Panc1 (cell line): Measurements from ENCODE around the gene PTPN18. TPM values are rescaled to one million over a fixed set of nuclear protein-coding genes. Genes with fewer than 3 reads are reported as not detected.
A peak's percentile ranks its signal among the peaks of the same experiment; 100 is the strongest.

Experiments used
- ATAC-seq: fragments of 200-7000 bp; cut with Tn5 transposase; 2 replicates; pipeline ENCODE4 v1.9.1; 2020; ENCODE audit warnings: mild to moderate bottlenecking, moderate library complexity
- BruUV-seq: library from RNA; stranded (reverse); fragments of 400-500 nt; replicated peaks from 2 replicates; lab custom pipeline; 2021; lab: Mats Ljungman, UMichigan
- CTCF ChIA-PET: fragments of 300-600 bp; sonication (Branson Sonifier 250); formaldehyde crosslinking; loops from one replicate; lab custom pipeline; 2022; ENCODE audit warnings: antibody characterized with exemption; lab: Charles Lee
- POLR2A ChIA-PET: fragments of 300-600 bp; sonication (Branson Sonifier 250); formaldehyde crosslinking; loops from one replicate; lab custom pipeline; 2022; ENCODE audit warnings: antibody characterized with exemption; lab: Charles Lee
- DNase-seq: peaks from one replicate; pipeline ENCODE4 v3.0.0-alpha.2; 2010; ENCODE audit warnings: low read depth, low spot score
- H3K27ac ChIP-seq: 2 replicates; pipeline ENCODE4 v1.5.1; 2011; ENCODE audit warnings: mild to moderate bottlenecking, low read length, inconsistent platforms
- H3K27me3 ChIP-seq: fragments of 200-500 bp; sonication (Bioruptor generic); 2 replicates; pipeline ENCODE4 v1.6.0; 2014; ENCODE audit warnings: low read length, inconsistent platforms; ENCODE audit not compliant: control insufficient read depth, insufficient read depth
- H3K36me3 ChIP-seq: fragments of 200-500 bp; sonication (Bioruptor generic); 2 replicates; pipeline ENCODE4 v1.5.1; 2014; ENCODE audit warnings: inconsistent platforms, mild to moderate bottlenecking, low read length, moderate library complexity; ENCODE audit not compliant: control insufficient read depth, insufficient read depth
- H3K4me1 ChIP-seq: 2 replicates; pipeline ENCODE4 v1.5.1; 2011; ENCODE audit warnings: inconsistent platforms, mild to moderate bottlenecking, low read length, moderate library complexity; ENCODE audit not compliant: control insufficient read depth, insufficient read depth
- H3K4me3 ChIP-seq, 2 experiments: 2 replicates each; pipeline ENCODE4 v1.5.1; 2011 to 2012; ENCODE audit warnings: low read depth in 2 of 2, low read length in 2 of 2, mild to moderate bottlenecking in 2 of 2, inconsistent platforms in 1 of 2, moderate library complexity in 1 of 2
- H3K9me3 ChIP-seq: fragments of 200-500 bp; sonication (Bioruptor generic); 2 replicates; pipeline ENCODE4 v1.5.1; 2014; ENCODE audit warnings: low read depth, mild to moderate bottlenecking, inconsistent platforms, low read length, moderate library complexity; ENCODE audit not compliant: control insufficient read depth, insufficient read depth
- POLR2AphosphoS5 ChIP-seq: IDR thresholded peaks from 2 replicates; pipeline ENCODE4 v1.6.1; 2012; ENCODE audit warnings: mild to moderate bottlenecking, low read depth, low read length, moderate library complexity
- REST ChIP-seq, 2 experiments: IDR thresholded peaks; 2 replicates each; pipeline ENCODE4 v1.6.1; 2011 to 2012; ENCODE audit warnings: low read depth in 2 of 2, control low read depth in 1 of 2, low read length in 1 of 2, mild to moderate bottlenecking in 1 of 2, moderate library complexity in 1 of 2; ENCODE audit not compliant: insufficient read depth in 1 of 2
- SIN3A ChIP-seq: IDR thresholded peaks from 2 replicates; pipeline ENCODE4 v1.6.1; 2012; ENCODE audit warnings: low read depth, mild to moderate bottlenecking, low read length, moderate library complexity, borderline replicate concordance; ENCODE audit not compliant: insufficient read depth
- TCF7L2 ChIP-seq: IDR thresholded peaks from 2 replicates; pipeline ENCODE4 v1.6.1; 2011; ENCODE audit warnings: mild to moderate bottlenecking, low read depth, low read length, inconsistent platforms
- in situ Hi-C: cut with HindIII; loops from 2 replicates; pipeline ENCODE4 v1.10.0; 2016; ENCODE audit warnings: low sequenced_read_pairs, low pct_unique_long_range_greater_than_20kb
- intact Hi-C: fragments of 100-400 bp; cut with micrococcal nuclease; formaldehyde crosslinking; loops from one replicate; pipeline ENCODE4 v1.10.0; 2022; ENCODE audit not compliant: unreplicated experiment
- total RNA-seq: library from RNA; stranded (reverse); gene quantifications from one replicate; pipeline ENCODE4 v1.2.1, GENCODE V29; 2021; ENCODE audit not compliant: unreplicated experiment
- TF ChIP-seq, protein P1 (sequence below): fragments of 450-650 bp; IDR thresholded peaks from 2 replicates; pipeline ENCODE4 v1.5.1; 2017; ENCODE audit warnings: mild to moderate bottlenecking

The PTPN18 gene
- total RNA-seq, 1 experiment from 2014 or later: 35.3 TPM

DNA sequence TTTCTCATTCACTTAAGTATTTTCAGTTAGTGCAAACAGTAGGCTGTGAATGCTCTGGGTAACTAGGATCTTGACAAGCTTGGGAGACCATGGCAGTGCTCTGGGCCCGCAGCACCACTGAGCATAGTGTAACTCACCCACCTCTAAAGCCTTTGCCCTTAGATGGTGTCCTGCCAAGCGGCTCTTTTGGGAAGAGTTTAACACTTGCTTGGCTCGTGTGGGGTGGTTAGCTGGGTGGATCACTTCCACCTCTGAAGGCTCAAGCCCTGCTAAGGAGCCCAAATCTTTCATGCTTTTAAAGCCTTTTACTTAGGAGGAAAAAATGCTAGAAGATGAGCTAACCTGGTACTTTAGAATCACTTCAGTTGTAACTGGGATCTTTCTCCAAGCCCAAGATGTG is 33.9 kb downstream of the PTPN18 start:
- H3K9me3 ChIP-seq: no peaks in the 10 kb centered on the region
- ATAC-seq: no peak
- H3K36me3 ChIP-seq: no peaks in the 10 kb centered on the region
- H3K4me3 ChIP-seq: no peak overlapping the region
- TF ChIP-seq SIN3A: no peak
- no peak for TF ChIP-seq POLR2AphosphoS5
- TF ChIP-seq, protein P1, sequence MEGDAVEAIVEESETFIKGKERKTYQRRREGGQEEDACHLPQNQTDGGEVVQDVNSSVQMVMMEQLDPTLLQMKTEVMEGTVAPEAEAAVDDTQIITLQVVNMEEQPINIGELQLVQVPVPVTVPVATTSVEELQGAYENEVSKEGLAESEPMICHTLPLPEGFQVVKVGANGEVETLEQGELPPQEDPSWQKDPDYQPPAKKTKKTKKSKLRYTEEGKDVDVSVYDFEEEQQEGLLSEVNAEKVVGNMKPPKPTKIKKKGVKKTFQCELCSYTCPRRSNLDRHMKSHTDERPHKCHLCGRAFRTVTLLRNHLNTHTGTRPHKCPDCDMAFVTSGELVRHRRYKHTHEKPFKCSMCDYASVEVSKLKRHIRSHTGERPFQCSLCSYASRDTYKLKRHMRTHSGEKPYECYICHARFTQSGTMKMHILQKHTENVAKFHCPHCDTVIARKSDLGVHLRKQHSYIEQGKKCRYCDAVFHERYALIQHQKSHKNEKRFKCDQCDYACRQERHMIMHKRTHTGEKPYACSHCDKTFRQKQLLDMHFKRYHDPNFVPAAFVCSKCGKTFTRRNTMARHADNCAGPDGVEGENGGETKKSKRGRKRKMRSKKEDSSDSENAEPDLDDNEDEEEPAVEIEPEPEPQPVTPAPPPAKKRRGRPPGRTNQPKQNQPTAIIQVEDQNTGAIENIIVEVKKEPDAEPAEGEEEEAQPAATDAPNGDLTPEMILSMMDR: no peak
- TF ChIP-seq TCF7L2: no peak
- TF ChIP-seq REST (IDR thresholded peaks at IDR 0.05; ENCODE audit: insufficient read depth in 1 of 2, low read depth in 2 of 2, low read length in 1 of 2): no peak
- no TSS peak for BruUV-seq
- no peaks in the 10 kb centered on the region for H3K27me3 ChIP-seq
- no peak overlapping the region for H3K27ac ChIP-seq
- in situ Hi-C loops: no loop called here
- ChIA-PET POLR2A (no interaction called here), CTCF (no interaction called here)
- H3K4me1 ChIP-seq: peaks cover 11% of the 10 kb centered on the region
- intact Hi-C loops: no loop called here
- no peak for DNase-seq

DNA sequence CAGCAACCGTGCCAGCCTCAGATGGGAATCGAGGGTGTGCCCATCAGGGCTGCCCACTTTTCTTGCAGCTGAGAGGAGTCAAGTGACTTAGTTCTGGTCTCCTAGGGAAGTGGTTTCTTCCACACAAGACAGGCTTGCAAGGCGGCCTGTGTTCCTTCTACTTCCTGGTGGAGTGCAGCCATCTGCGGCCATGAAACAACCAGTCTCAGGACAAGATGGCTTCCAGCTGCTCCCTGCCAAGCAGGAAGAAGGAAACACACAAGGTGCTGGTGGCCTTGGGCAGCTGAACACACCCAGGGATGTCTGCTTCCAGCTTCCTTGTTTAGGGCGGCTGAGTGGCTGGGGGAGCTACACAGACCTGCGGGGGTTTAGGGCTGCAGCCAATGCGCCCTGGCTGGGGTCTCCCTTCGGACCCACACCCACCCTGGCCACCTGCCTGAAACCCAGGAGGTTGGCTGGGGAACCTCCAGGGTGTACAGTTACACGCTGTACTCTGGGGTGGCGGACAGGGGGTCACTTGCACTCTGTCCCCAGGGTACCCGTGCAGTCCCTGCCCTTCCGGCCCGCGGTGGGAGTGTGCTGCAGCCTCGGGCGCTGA is 34.7 kb downstream of the PTPN18 start:
- intact Hi-C loops (no loop called here), in situ Hi-C loops (no loop called here)
- H3K36me3 ChIP-seq: no peaks in the 10 kb centered on the region
- ATAC-seq (peak; percentile 20), DNase-seq (no peak)
- no peak overlapping the region; the same call in 1 of the 2 replicates for H3K27ac ChIP-seq
- no TSS peak for BruUV-seq
- H3K4me3 ChIP-seq: peak overlapping the region; percentile 58 to 66
- H3K4me1 ChIP-seq: peaks cover 11% of the 10 kb centered on the region
- no peaks in the 10 kb centered on the region for H3K27me3 ChIP-seq
- ChIA-PET POLR2A (no interaction called here), CTCF (no interaction called here)
- TF ChIP-seq POLR2AphosphoS5 (no peak), TCF7L2 (no peak), SIN3A (no peak), REST (IDR thresholded peaks at IDR 0.05; ENCODE audit: insufficient read depth in 1 of 2, low read depth in 2 of 2, low read length in 1 of 2) (no peak)
- TF ChIP-seq, protein P1: no peak
- H3K9me3 ChIP-seq: no peaks in the 10 kb centered on the region
